Measurements from ENCODE around the gene CCDC88C.

CCDC88C gene

GRCh38 chr14:91263329-91263728 is 154.3 kb downstream of the CCDC88C start:
- peaks cover 3% of the 10 kb centered on the region for H3K79me1 ChIP-seq (ENCODE audit: low read depth, low read length)
- H2BK120ac ChIP-seq (ENCODE audit: low read depth, low read length) = no peak overlapping the region
- no peak overlapping the region for H2AK5ac ChIP-seq (ENCODE audit: low read depth, low read length)
- H3K4me1 ChIP-seq (ENCODE audit: control insufficient read depth in 2 of 2, insufficient read depth in 1 of 2, low read depth in 1 of 2, low read length in 2 of 2) = peaks cover 4 to 7% of the 10 kb centered on the region in 2 donors
- H2BK12ac ChIP-seq (ENCODE audit: low read length) = no peak overlapping the region
- no peak overlapping the region for H2BK15ac ChIP-seq (ENCODE audit: low read length)
- no peak overlapping the region for H3K9ac ChIP-seq (ENCODE audit: low read depth, low read length, poor library complexity)
- H3K27me3 ChIP-seq (ENCODE audit: control insufficient read depth in 3 of 3, insufficient read depth in 3 of 3, low read depth in 1 of 3, low read length in 3 of 3) = peaks cover 6 to 34% (median 21%) of the 10 kb centered on the region in 3 experiments
- no peak overlapping the region for H3K4me3 ChIP-seq (ENCODE audit: low read length in 2 of 2)
- no peak overlapping the region for H2BK5ac ChIP-seq (ENCODE audit: low read length)
- H3K4me2 ChIP-seq (ENCODE audit: insufficient read depth, low read length, poor library complexity, severe bottlenecking) = no peak overlapping the region
- no peak overlapping the region for H3K27ac ChIP-seq (replicated peaks; ENCODE audit: low read length)
- H3K4ac ChIP-seq (ENCODE audit: low read length) = no peak overlapping the region
- H3K14ac ChIP-seq (ENCODE audit: low read length) = no peak overlapping the region
- no peak overlapping the region for H3K18ac ChIP-seq (ENCODE audit: low read length)
- H3K9me3 ChIP-seq (replicated peaks in 1 of 2; ENCODE audit: control insufficient read depth in 2 of 2, insufficient read depth in 1 of 2, low read depth in 1 of 2, low read length in 2 of 2) = peaks cover 0 to 4% of the 10 kb centered on the region in 2 donors
- H4K8ac ChIP-seq (ENCODE audit: low read depth, low read length) = no peak overlapping the region
- no peak overlapping the region for H3K23ac ChIP-seq (ENCODE audit: low read depth, low read length, poor library complexity)
- H3K36me3 ChIP-seq (replicated peaks in 1 of 2; ENCODE audit: control insufficient read depth in 2 of 2, insufficient read depth in 2 of 2, low read length in 2 of 2) = no peaks in the 10 kb centered on the region
- no peak for DNase-seq (ENCODE audit: low spot score)
- no CpG with 5 or more reads among the region's 2 CpGs for WGBS, 2 donors (ENCODE audit: extremely low coverage in 2 of 2, insufficient read length in 2 of 2, insufficient replicate concordance in 1 of 2)
- H4K91ac ChIP-seq (ENCODE audit: low read depth, low read length, poor library complexity) = no peak overlapping the region
- no peak overlapping the region for H2AFZ ChIP-seq (ENCODE audit: low read length)

GRCh38 chr14:91261986-91262549 is 155.6 kb downstream of the CCDC88C start:
- H3K79me1 ChIP-seq (ENCODE audit: low read depth, low read length) = no peaks in the 10 kb centered on the region
- peaks cover 6 to 34% (median 21%) of the 10 kb centered on the region in 3 experiments for H3K27me3 ChIP-seq (ENCODE audit: control insufficient read depth in 3 of 3, insufficient read depth in 3 of 3, low read depth in 1 of 3, low read length in 3 of 3)
- peaks cover 0 to 4% of the 10 kb centered on the region in 2 donors for H3K9me3 ChIP-seq (replicated peaks in 1 of 2; ENCODE audit: control insufficient read depth in 2 of 2, insufficient read depth in 1 of 2, low read depth in 1 of 2, low read length in 2 of 2)
- H3K4me3 ChIP-seq (ENCODE audit: low read length in 2 of 2) = no peak overlapping the region
- no peak overlapping the region for H2AFZ ChIP-seq (ENCODE audit: low read length)
- H3K14ac ChIP-seq (ENCODE audit: low read length) = no peak overlapping the region
- H3K23ac ChIP-seq (ENCODE audit: low read depth, low read length, poor library complexity) = no peak overlapping the region
- H3K4me1 ChIP-seq (ENCODE audit: control insufficient read depth in 2 of 2, insufficient read depth in 1 of 2, low read depth in 1 of 2, low read length in 2 of 2) = peaks cover 10 to 13% of the 10 kb centered on the region in 2 donors
- whole genome bisulfite sequencing, 2 donors (ENCODE audit: extremely low coverage in 2 of 2, insufficient read length in 2 of 2, insufficient replicate concordance in 1 of 2) = no CpG with 5 or more reads among the region's 11 CpGs
- no peak overlapping the region for H4K8ac ChIP-seq (ENCODE audit: low read depth, low read length)
- no peak overlapping the region for H2BK120ac ChIP-seq (ENCODE audit: low read depth, low read length)
- DNase-seq (ENCODE audit: low spot score) = no peak
- H3K36me3 ChIP-seq (replicated peaks in 1 of 2; ENCODE audit: control insufficient read depth in 2 of 2, insufficient read depth in 2 of 2, low read length in 2 of 2) = no peaks in the 10 kb centered on the region
- no peak overlapping the region for H2BK15ac ChIP-seq (ENCODE audit: low read length)
- H3K18ac ChIP-seq (ENCODE audit: low read length) = no peak overlapping the region
- H3K4ac ChIP-seq (ENCODE audit: low read length) = no peak overlapping the region
- no peak overlapping the region for H4K91ac ChIP-seq (ENCODE audit: low read depth, low read length, poor library complexity)
- no peak overlapping the region for H3K9ac ChIP-seq (ENCODE audit: low read depth, low read length, poor library complexity)
- H2BK5ac ChIP-seq (ENCODE audit: low read length) = no peak overlapping the region
- H3K27ac ChIP-seq (replicated peaks; ENCODE audit: low read length) = no peak overlapping the region
- no peak overlapping the region for H2BK12ac ChIP-seq (ENCODE audit: low read length)
- H2AK5ac ChIP-seq (ENCODE audit: low read depth, low read length) = no peak overlapping the region
- no peak overlapping the region for H3K4me2 ChIP-seq (ENCODE audit: insufficient read depth, low read length, poor library complexity, severe bottlenecking)

GRCh38 chr14:91261115-91261514 is 156.5 kb downstream of the CCDC88C start:
- no peak overlapping the region for H2BK5ac ChIP-seq (ENCODE audit: low read length)
- H3K18ac ChIP-seq (ENCODE audit: low read length) = no peak overlapping the region
- no peak overlapping the region for H3K9ac ChIP-seq (ENCODE audit: low read depth, low read length, poor library complexity)
- peaks cover 6 to 34% (median 21%) of the 10 kb centered on the region in 3 experiments for H3K27me3 ChIP-seq (ENCODE audit: control insufficient read depth in 3 of 3, insufficient read depth in 3 of 3, low read depth in 1 of 3, low read length in 3 of 3)
- H3K4me3 ChIP-seq (ENCODE audit: low read length in 2 of 2) = no peak overlapping the region
- no peak overlapping the region for H2BK15ac ChIP-seq (ENCODE audit: low read length)
- H4K91ac ChIP-seq (ENCODE audit: low read depth, low read length, poor library complexity) = no peak overlapping the region
- no peak for DNase-seq (ENCODE audit: low spot score)
- H3K9me3 ChIP-seq (replicated peaks in 1 of 2; ENCODE audit: control insufficient read depth in 2 of 2, insufficient read depth in 1 of 2, low read depth in 1 of 2, low read length in 2 of 2) = peaks cover 0 to 4% of the 10 kb centered on the region in 2 donors
- H2BK12ac ChIP-seq (ENCODE audit: low read length) = no peak overlapping the region
- H3K36me3 ChIP-seq (replicated peaks in 1 of 2; ENCODE audit: control insufficient read depth in 2 of 2, insufficient read depth in 2 of 2, low read length in 2 of 2) = no peaks in the 10 kb centered on the region
- no peaks in the 10 kb centered on the region for H3K79me1 ChIP-seq (ENCODE audit: low read depth, low read length)
- H3K23ac ChIP-seq (ENCODE audit: low read depth, low read length, poor library complexity) = no peak overlapping the region
- H3K4me2 ChIP-seq (ENCODE audit: insufficient read depth, low read length, poor library complexity, severe bottlenecking) = no peak overlapping the region
- no CpG with 5 or more reads among the region's 5 CpGs for whole genome bisulfite sequencing, 2 donors (ENCODE audit: extremely low coverage in 2 of 2, insufficient read length in 2 of 2, insufficient replicate concordance in 1 of 2)
- no peak overlapping the region for H2AFZ ChIP-seq (ENCODE audit: low read length)
- H3K14ac ChIP-seq (ENCODE audit: low read length) = no peak overlapping the region
- no peak overlapping the region for H2BK120ac ChIP-seq (ENCODE audit: low read depth, low read length)
- no peak overlapping the region for H3K4ac ChIP-seq (ENCODE audit: low read length)
- no peak overlapping the region for H4K8ac ChIP-seq (ENCODE audit: low read depth, low read length)
- no peak overlapping the region for H3K27ac ChIP-seq (replicated peaks; ENCODE audit: low read length)
- no peak overlapping the region for H2AK5ac ChIP-seq (ENCODE audit: low read depth, low read length)
- peaks cover 14 to 16% of the 10 kb centered on the region in 2 donors for H3K4me1 ChIP-seq (ENCODE audit: control insufficient read depth in 2 of 2, insufficient read depth in 1 of 2, low read depth in 1 of 2, low read length in 2 of 2)

GRCh38 chr14:91258876-91259275 is 158.7 kb downstream of the CCDC88C start:
- Histone ChIP-seq H3K23ac (ENCODE audit: low read depth, low read length, poor library complexity) (no peak overlapping the region), H4K8ac (ENCODE audit: low read depth, low read length) (no peak overlapping the region), H3K4me1 (ENCODE audit: control insufficient read depth in 2 of 2, insufficient read depth in 1 of 2, low read depth in 1 of 2, low read length in 2 of 2) (peaks cover 9 to 19% of the 10 kb centered on the region in 2 donors), H2AK5ac (ENCODE audit: low read depth, low read length) (no peak overlapping the region), H3K9me3 (replicated peaks in 1 of 2; ENCODE audit: control insufficient read depth in 2 of 2, insufficient read depth in 1 of 2, low read depth in 1 of 2, low read length in 2 of 2) (peaks cover 0 to 4% of the 10 kb centered on the region in 2 donors), H3K4ac (ENCODE audit: low read length) (no peak overlapping the region), H2BK15ac (ENCODE audit: low read length) (no peak overlapping the region), H3K27ac (replicated peaks; ENCODE audit: low read length) (no peak overlapping the region), H2AFZ (ENCODE audit: low read length) (no peak overlapping the region), H2BK5ac (ENCODE audit: low read length) (no peak overlapping the region), H3K4me2 (ENCODE audit: insufficient read depth, low read length, poor library complexity, severe bottlenecking) (no peak overlapping the region), H3K36me3 (replicated peaks in 1 of 2; ENCODE audit: control insufficient read depth in 2 of 2, insufficient read depth in 2 of 2, low read length in 2 of 2) (no peaks in the 10 kb centered on the region), H3K4me3 (ENCODE audit: low read length in 2 of 2) (no peak overlapping the region), H4K91ac (ENCODE audit: low read depth, low read length, poor library complexity) (no peak overlapping the region), H3K27me3 (ENCODE audit: control insufficient read depth in 3 of 3, insufficient read depth in 3 of 3, low read depth in 1 of 3, low read length in 3 of 3) (peaks cover 2 to 34% (median 8%) of the 10 kb centered on the region in 3 experiments), H3K18ac (ENCODE audit: low read length) (no peak overlapping the region), H3K14ac (ENCODE audit: low read length) (no peak overlapping the region), H2BK12ac (ENCODE audit: low read length) (no peak overlapping the region), H3K79me1 (ENCODE audit: low read depth, low read length) (no peaks in the 10 kb centered on the region), H2BK120ac (ENCODE audit: low read depth, low read length) (no peak overlapping the region), H3K9ac (ENCODE audit: low read depth, low read length, poor library complexity) (no peak overlapping the region)
- WGBS, 2 donors (ENCODE audit: extremely low coverage in 2 of 2, insufficient read length in 2 of 2, insufficient replicate concordance in 1 of 2) = no CpG with 5 or more reads among the region's 3 CpGs
- DNase-seq (ENCODE audit: low spot score) = no peak

Data from neuronal stem cell (in vitro differentiated cells).